Measurements from ENCODE around the gene TMED1.

The TMED1 gene

GRCh38 chr19:10819124-10820060, 16.6 kb downstream of the TMED1 start:
- Histone ChIP-seq H3F3A (ENCODE audit: control insufficient read depth, insufficient read depth) (no peaks in the 10 kb centered on the region), H3K36me3 (ENCODE audit: control insufficient read depth, low read length) (peaks cover 26% of the 10 kb centered on the region), H3K4me1 (ENCODE audit: control insufficient read depth, low read length) (no peaks in the 10 kb centered on the region), H4K20me1 (ENCODE audit: control insufficient read depth, insufficient read depth, low read depth, low read length) (no peaks in the 10 kb centered on the region), H3K27me3 (ENCODE audit: control insufficient read depth, low read length) (no peaks in the 10 kb centered on the region), H3K4me3 (ENCODE audit: low read length) (no peak overlapping the region), H3K27ac (ENCODE audit: low read depth, low read length) (no peak overlapping the region), H3K4me2 (ENCODE audit: low read length) (no peak overlapping the region), H3K79me2 (ENCODE audit: control insufficient read depth, low read length) (no peaks in the 10 kb centered on the region), H3K9me3 (ENCODE audit: control insufficient read depth, insufficient read depth, low read length) (no peaks in the 10 kb centered on the region), H3K9me2 (replicated peaks; ENCODE audit: control insufficient read depth, low read length) (no peaks in the 10 kb centered on the region)
- TF ChIP-seq CTCF (IDR thresholded peaks at IDR 0.05; ENCODE audit: low read depth, low read length, poor library complexity, severe bottlenecking) (no peak), EZH2phosphoT487 (IDR thresholded peaks at IDR 0.05; ENCODE audit: borderline replicate concordance, low read length) (no peak)

GRCh38 chr19:10818301-10819123, 17.5 kb downstream of the TMED1 start:
- no peak for TF ChIP-seq EZH2phosphoT487 (IDR thresholded peaks at IDR 0.05; ENCODE audit: borderline replicate concordance, low read length)
- no peak for TF ChIP-seq CTCF (IDR thresholded peaks at IDR 0.05; ENCODE audit: low read depth, low read length, poor library complexity, severe bottlenecking)
- Histone ChIP-seq H3K27ac (ENCODE audit: low read depth, low read length) (no peak overlapping the region), H3K4me2 (ENCODE audit: low read length) (no peak overlapping the region), H3K27me3 (ENCODE audit: control insufficient read depth, low read length) (no peaks in the 10 kb centered on the region), H3K36me3 (ENCODE audit: control insufficient read depth, low read length) (peaks cover 19% of the 10 kb centered on the region), H3K9me2 (replicated peaks; ENCODE audit: control insufficient read depth, low read length) (no peaks in the 10 kb centered on the region), H4K20me1 (ENCODE audit: control insufficient read depth, insufficient read depth, low read depth, low read length) (no peaks in the 10 kb centered on the region), H3F3A (ENCODE audit: control insufficient read depth, insufficient read depth) (no peaks in the 10 kb centered on the region), H3K9me3 (ENCODE audit: control insufficient read depth, insufficient read depth, low read length) (no peaks in the 10 kb centered on the region), H3K4me3 (ENCODE audit: low read length) (no peak overlapping the region), H3K79me2 (ENCODE audit: control insufficient read depth, low read length) (no peaks in the 10 kb centered on the region), H3K4me1 (ENCODE audit: control insufficient read depth, low read length) (no peaks in the 10 kb centered on the region)

GRCh38 chr19:10817291-10818038, 18.5 kb downstream of the TMED1 start:
- no peak overlapping the region for H3K27ac ChIP-seq (ENCODE audit: low read depth, low read length)
- H3K4me1 ChIP-seq (ENCODE audit: control insufficient read depth, low read length), result no peaks in the 10 kb centered on the region
- no peaks in the 10 kb centered on the region for H4K20me1 ChIP-seq (ENCODE audit: control insufficient read depth, insufficient read depth, low read depth, low read length)
- no peaks in the 10 kb centered on the region for H3K9me2 ChIP-seq (replicated peaks; ENCODE audit: control insufficient read depth, low read length)
- H3K27me3 ChIP-seq (ENCODE audit: control insufficient read depth, low read length), result no peaks in the 10 kb centered on the region
- no peaks in the 10 kb centered on the region for H3K9me3 ChIP-seq (ENCODE audit: control insufficient read depth, insufficient read depth, low read length)
- peaks cover 17% of the 10 kb centered on the region for H3K36me3 ChIP-seq (ENCODE audit: control insufficient read depth, low read length)
- H3K4me3 ChIP-seq (ENCODE audit: low read length), result no peak overlapping the region
- H3K79me2 ChIP-seq (ENCODE audit: control insufficient read depth, low read length), result no peaks in the 10 kb centered on the region
- no peaks in the 10 kb centered on the region for H3F3A ChIP-seq (ENCODE audit: control insufficient read depth, insufficient read depth)
- H3K4me2 ChIP-seq (ENCODE audit: low read length), result no peak overlapping the region
- no peak for TF ChIP-seq CTCF (IDR thresholded peaks at IDR 0.05; ENCODE audit: low read depth, low read length, poor library complexity, severe bottlenecking)
- TF ChIP-seq EZH2phosphoT487 (IDR thresholded peaks at IDR 0.05; ENCODE audit: borderline replicate concordance, low read length), result no peak
